Activated T-cell treated with anti-CD3 and anti-CD28 coated beads for 48 hours (primary cell): ENCODE results near the gene RIMBP3C.
A peak's percentile ranks its signal among the peaks of the same experiment; 100 is the strongest.
"Not testable (repeated sequence)": the region's sequence is repeated elsewhere in the genome, so short reads cannot be mapped to it uniquely, and the experiment has no call there.

Experiments used
- DNase-seq: peaks from one replicate; pipeline ENCODE4 v3.0.0-alpha.2; 2020; ENCODE audit warnings: low read depth

RIMBP3C gene

DNA sequence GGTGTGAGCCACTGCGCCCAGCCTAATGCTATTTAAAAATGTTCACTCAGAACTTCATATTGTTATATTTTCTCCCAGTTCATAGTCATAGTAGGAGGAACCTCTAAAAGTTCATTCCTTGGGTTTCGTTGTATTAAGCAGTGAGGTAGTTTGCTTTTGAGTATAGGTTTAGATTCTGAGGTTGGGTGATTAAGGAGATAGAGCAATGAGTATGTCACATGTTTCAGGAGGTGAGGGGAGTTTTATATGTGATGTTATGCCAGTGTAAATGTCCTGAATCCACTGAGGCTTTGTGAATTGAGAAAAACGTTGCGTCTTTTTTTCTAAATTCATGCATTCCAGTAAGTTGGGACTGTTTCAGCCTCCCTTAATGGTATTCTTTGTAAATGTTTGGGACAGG lies 20.4 kb upstream of the RIMBP3C start:
- DNase-seq, result no peak

DNA sequence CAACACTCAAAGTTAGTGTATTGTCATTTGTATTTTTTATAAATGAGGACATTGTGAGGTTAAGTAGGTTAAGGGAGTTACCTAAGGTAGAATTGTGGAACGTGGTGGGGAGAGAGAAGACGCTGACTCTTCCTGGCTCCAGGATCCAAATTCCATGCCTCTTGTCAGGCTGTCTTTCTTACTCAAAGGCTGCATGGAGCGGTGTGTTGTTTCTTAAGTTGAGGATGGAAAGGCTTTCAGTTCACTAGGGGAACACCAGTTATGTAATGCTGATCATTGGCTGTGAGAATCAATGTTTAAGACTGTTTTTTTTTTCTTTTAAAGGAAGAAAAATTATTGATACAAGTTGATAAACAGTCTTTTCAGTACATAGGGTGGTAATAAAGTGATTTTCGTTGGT lies 19.1 kb upstream of the RIMBP3C start:
- DNase-seq, result no peak

DNA sequence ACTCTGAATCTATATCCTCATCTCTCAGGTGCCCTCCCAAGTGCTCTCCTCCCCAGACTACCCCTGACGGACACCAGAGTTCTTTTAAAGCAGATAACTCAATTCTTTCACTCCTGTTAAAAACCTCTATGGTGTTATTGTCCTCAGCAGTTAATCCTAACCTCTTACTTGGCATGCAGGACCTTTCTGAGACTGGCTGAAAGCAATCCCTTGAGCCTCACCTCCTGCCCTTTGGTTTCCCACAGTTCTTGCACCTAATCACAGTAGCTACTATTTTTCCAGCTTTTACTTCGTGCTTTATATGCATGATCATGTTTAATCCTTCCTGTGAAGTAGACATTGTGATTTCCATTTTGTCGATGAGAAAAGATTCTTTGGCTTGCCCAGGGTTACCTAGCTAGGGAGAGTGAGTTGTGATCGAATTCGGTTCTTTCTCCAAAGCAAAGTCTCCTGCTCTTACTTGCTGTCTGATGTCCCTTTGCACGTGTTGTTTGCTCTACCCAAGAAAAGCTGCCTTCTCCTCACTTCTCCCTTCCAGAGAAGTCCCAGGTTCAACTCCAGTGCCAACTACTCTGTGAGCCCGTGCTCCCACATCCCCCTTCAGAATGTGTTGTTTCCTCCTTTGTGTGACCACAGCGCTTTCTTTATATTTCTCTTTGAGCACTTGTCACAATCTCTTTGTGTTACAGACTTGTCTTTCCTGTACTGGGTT lies 18.4 kb upstream of the RIMBP3C start:
- DNase-seq, result no peak

DNA sequence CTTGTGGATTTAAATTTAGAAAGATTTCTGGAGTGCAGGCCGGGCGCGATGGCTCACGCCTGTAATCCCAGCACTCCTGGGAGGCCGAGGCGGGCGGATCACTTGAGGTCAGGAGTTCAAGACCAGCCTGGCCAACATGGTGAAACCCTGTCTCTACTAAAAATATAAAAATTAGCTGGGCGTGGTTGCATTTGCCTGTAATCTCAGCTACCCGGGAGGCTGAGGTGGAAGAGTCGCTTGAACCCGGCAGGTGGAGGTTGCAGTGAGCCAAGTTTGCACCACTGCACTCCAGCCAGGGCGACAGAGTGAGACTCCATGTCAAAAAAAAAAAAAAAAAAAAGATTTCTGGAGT lies 17.8 kb upstream of the RIMBP3C start:
- not testable (repeated sequence) for DNase-seq

DNA sequence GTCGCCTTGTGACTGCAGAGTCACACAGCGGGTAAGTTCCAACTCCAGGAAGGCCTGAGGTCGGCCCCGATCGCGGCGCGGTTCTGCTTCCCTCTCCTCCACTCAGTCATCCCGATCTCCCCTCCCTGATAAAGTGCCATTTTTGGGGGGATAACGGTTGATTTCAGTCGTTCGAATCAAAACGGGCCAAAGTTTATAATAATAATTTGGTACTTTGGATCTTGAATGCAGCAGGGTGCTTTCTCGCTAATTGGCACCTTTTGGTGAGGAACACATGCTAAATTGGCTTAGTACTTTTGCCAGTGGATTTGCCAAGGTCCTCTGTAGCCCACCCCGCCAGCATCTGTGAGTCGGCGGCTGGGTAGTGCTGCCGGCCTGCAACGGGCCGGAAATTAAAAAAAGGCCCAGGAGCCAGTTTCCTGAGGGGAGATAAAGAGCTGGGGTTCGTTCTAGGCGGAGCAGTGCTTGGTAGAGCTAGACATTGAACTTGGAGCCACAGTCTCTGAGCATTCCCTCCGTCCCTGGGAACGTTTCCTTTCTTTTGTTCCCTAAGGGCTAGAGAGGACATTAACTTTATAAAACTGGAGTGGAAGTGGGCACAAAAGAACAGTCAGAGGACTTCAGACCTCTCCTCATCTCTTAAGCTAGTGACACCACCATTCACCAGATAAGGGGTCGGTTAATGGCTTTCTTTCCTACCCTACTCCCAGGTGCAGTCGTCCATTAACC lies 17.2 kb upstream of the RIMBP3C start:
- no peak for DNase-seq

DNA sequence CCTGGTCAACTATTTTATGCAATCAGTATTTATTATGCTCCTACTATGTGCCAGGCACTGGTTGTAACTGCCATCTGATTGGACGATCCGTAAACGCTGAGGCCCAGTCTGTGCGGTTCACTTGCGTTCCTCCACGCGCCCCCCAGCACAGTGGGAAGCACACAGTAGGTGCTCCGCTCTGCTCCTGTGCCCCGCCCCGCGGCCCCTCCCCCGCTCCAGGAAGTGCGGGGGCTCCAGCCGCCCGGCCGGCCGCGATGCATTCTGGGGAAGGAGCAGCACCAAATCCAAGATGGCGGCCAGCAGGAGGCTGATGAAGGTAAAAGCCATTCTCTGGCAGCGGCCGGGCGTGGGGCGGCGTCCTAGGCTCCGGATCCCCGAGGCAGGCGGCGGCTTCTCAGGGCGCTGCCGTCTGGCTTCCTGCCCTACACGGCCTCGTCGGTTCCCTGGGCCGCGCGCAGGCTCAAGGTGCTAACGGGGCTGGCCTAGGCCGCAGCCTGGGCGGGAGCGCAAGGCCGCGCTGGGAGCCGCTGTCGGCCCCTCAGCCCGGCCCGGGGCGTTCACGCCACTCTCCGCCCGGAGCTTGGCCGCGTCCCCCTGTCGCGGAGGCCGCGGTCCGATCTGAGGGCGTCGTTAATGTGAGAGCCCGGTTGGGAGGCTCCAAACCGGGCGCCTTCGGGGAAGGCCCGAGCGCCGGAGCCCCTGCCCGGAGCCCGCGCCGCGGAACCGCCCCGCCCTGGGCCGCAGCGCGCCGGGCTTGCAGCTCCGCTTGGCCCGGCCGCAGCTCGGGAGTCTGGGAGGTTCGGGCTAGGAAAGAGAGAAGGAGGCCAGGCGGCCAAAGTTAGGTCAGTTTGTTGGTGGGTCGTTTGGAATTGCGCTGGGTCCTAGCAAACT lies 16.4 kb upstream of the RIMBP3C start, which contains the start of gene UBE2L3:
Gene UBE2L3, plus strand, starts transcription at position 259 of the 891 bp plus-strand sequence. Its CDS starts 31 bp downstream, at position 290.
- peak; percentile 79 for DNase-seq

DNA sequence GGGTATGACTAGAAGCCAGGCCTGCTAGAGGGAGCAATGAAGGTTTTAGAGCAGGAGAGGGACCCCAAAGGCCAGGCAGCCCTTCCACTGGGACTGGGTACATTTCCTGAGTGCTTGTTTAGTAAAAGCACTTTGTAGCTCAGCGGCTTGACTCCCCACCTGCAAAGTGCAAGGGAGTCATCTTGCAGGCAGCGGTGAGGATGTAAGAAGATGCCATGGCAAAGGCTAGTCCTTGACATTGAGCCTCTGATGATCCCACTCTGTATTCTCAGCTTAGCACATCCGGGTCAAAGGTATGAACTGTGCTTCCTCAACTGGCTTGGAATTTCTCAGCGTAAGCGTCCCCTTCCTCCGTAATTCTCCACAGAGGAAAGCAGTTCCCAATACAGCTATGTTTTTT lies 13.2 kb upstream of the RIMBP3C start:
- DNase-seq, result no peak

DNA sequence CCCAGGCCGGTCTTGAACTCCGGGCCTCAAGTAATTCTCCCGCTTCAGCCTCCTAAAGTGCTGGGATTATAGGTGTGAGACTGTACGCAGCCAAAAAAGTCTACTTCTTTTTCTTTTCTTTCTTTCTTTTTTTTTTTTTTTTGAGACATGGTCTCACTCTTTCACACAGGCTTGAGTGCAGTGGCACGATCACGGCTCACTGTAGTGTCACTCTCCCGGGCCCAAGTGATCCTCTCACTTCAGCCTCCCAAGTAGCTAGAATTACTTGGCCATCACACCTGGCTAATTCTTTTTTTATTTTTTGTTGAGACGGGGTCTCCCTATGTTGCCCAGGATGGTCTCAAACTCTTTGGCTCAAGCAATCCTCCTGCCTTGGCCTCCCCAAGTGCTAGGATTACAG lies 12.7 kb upstream of the RIMBP3C start:
- no peak for DNase-seq

DNA sequence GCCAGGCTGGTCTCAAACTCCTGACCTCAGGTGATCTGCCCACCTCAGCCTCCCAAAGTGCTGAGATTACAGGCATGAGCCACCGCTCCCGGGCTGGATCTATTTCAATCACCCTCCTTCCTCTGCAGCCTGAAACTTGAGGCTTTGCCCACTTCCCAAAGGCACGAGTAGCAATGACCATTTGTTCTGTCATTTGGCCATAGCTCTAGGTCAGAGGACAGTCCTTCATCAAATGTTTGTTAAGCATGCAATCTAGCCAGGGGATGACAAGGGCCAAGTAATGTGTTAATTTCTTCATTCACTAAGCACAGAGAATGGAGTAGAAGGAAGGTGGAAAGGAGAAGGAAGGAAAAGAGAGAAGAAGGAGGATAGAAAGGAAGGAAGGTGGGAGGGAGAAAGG lies 9.4 kb upstream of the RIMBP3C start:
- DNase-seq, result not testable (repeated sequence)

DNA sequence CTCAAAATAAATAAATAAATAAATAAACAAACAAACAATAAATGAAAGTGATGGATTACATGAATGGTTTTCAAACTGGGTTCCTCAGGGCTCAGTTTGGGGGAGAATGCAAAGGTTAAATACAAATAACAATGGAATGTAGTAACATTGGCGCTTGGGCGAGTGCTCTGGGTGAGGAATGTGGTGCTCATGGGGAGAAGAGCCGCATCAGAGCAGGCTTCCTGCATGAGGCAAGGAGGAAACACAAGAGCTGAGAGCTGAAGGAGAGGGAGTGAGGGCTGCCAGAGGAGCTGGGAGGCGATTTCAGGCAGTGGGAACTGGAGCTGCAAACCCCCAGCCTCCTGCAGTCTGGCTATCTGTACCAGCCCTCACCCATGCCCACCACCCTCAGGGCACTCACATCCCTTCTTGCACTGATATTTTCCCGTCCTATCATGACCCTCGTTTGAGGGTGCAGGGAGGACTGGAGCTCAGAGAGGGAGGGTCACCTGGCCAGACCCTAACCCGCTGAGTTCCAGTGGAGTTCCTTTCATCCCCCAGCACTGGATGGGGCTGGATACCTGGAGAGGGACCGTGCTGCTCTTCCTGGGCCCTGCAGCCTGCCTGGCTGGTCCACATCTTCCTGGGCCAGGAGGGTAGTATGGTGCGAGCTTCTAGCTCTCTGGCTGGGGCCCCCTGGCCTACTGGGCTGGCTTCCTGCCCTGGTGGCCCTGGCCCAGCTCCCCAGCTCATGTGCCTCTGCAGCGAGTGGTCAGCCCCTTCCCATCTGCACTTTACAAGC lies 8.3 kb upstream of the RIMBP3C start:
- DNase-seq, result not testable (repeated sequence)

DNA sequence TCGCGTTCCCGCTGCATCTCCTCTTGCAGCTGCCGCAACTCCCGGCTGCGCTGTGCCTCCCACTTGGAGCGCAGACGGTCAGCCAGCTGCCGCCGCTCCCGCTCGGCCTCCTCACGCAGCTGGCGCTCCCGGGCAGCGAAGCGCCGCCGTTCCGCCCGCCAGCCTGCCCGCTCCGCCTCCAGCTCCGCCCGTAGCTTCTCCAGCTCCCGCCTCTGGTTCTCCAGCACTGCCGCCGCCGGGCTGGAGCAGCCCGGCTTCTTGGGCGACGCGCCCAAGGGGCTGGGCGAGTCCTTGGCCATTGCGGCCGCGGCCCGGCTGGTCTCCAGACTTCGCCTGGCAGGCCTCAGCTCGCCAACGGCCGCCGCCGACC lies 598 bp downstream of the RIMBP3C start:
- DNase-seq, result not testable (repeated sequence)

DNA sequence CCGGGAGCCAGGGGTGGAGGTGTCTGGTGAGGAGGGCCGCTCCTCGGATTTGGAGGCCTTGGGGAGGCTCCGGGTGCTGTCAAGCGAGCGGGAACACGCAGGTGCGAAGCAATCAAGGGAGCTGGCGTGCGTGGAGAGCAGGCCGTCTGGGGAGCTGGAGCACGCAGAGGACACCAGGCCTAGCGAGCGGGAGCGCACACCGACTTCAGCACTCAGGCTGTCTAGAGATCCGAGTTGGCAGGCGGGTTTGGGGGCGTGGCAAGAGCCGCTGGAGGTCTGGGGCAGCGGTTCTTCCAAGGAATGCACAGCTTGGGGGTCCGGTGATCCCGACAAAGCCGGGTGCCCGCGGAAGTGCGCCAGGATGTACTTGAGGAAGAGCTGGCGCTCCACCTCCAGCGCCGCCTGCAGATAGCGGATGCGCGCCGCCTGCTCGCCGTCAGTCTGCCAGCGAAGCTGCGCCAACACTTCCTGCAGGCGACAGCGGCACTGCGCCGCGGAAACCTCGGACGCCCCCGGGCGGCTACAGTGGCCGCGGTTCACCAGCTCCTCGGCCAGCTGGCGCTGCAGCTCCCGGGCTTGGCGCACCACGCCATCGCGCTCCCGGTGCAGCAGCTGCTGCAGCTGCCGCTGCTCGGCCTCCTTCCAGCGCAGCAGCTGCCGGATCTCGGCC lies 1.1 kb downstream of the RIMBP3C start:
- DNase-seq, result not testable (repeated sequence)

DNA sequence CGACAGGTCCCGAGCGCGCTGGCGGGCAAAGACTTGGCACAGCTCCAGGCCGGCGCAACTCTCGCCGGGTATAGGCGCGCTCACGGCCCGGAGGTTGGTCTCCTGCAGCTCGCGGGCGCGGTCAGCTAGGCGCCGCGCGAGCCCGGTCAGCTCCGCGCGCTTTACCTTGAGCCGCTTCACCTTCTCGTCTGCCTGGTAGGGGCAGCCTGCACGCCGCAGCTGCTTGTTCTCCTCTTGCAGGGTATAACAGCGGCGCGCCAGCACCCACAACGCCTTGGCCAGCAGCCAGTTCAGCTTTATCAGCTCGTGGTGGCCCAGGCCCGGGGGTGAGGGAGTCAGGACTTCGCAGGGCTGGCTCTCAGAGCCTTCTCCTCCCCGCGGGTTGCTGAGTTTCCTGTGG lies 1.7 kb downstream of the RIMBP3C start:
- DNase-seq, result not testable (repeated sequence)

DNA sequence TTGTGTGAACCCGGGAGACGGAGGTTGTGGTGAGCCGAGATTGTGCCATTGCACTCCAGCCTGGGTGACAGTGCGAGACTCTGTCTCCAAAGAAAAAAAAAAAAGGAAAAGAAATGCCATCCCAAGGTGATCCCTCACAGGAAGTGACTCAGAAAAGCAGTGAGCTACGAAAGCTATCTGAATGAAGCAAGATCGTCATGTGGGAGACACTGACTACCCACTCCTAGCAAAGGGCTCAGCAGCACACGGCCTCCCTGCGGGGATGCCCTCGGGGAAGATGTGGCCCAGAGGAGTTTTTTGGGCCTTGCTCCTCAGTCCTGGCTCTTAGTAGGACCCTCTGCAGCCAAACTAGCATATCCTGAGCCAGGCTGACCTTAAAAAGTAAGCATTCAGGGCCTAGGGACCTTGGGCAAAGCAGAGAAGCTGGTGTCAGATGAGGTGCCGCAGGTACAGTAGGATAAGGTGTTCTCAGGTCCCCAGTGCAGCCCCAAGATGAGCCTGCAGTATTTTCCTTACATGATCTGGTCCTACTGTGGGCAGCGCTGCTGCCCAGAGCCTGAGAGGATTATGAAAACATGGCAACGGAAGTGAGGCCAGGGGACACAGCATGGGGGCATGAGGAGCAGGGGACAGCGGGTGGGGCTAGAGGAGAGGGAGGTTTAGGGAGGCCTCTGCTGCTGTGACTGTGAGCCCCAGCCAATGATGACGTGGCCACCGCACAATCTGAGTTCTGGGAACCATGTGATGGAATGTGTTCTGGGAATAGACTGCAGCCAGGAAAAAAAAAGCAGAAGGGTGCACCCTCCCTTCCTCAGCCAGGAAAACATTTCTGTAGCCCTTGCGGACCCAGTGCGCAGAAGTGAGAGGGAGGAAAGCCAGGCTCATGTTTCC lies 6.6 kb downstream of the RIMBP3C start:
- DNase-seq, result not testable (repeated sequence)

DNA sequence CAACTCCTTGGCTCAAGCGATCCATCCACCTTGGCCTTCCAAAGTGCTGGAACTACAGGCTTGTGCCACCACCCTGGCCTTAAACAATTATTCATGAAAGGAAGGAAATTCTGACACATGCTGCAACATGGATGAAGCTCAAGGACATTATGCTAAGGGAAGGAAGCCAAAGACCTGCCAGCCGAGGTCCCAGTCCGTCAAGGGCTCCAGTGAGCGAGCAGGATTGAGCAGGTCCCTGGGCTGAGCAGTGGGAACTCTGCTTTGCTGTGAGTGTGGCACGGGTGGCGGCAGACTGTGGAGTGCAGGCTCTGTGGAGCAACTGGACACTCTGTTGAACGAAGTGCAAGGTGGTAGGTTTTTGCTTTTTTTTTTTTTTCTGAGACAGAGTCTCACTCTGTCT lies 11.4 kb downstream of the RIMBP3C start:
- not testable (repeated sequence) for DNase-seq

DNA sequence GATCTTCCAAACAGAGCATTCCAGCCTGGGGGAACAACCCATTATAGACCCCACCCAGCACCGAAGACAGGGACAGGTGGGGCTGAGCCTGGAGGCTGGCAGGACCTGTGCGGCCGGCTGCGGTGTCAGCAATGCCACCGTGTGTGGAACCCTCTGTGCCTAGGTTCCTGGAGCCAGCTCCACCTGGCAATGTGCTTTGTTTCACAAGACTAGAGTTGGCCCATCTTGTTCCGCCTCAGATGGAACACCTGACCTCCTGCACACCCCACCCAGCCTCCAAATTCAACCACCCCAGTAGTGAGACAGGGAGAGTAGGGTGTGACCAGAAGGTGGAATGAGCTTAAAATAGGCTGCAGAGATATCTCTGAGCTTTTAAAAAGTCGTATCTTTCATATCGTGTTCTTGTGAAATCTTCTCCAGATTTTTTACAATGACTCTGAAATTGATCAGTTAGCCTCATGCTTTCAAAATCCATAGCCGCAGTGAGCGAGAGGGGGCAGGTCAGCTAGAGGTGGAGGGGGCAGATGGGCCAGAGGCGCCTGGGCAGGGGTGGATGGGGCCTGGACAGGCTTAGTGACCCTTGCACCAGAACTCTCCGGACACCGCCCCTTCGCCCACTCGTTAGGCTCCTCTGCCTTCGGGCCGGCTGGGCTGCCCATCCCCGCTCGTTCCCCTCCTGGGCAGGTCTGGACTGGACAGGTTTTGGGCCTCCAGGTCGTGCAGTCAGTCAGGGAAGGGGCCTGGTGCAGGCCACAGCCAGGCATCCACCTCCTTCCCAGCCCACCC lies 18.2 kb downstream of the RIMBP3C start:
- DNase-seq, result not testable (repeated sequence)

DNA sequence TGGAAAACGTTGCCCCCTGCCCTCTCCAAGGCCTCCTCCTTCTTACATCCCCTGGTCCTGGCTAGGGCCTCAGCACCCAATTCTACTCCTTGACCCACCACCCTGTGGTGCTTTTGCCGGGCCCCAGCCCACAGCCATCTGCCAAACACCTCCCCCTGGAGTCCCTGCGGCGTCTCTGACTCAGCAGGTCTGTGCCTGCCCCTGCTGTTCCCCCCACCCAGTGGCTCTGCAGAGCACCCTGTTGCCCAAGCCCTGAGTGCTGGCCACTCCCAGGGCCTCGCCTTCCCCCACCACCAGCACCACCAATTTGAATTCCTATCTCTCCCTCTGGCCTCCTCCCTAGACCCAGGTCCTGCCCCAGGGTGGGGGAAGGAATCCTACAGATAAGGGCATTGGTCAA lies 19.7 kb downstream of the RIMBP3C start:
- DNase-seq, result not testable (repeated sequence)

DNA sequence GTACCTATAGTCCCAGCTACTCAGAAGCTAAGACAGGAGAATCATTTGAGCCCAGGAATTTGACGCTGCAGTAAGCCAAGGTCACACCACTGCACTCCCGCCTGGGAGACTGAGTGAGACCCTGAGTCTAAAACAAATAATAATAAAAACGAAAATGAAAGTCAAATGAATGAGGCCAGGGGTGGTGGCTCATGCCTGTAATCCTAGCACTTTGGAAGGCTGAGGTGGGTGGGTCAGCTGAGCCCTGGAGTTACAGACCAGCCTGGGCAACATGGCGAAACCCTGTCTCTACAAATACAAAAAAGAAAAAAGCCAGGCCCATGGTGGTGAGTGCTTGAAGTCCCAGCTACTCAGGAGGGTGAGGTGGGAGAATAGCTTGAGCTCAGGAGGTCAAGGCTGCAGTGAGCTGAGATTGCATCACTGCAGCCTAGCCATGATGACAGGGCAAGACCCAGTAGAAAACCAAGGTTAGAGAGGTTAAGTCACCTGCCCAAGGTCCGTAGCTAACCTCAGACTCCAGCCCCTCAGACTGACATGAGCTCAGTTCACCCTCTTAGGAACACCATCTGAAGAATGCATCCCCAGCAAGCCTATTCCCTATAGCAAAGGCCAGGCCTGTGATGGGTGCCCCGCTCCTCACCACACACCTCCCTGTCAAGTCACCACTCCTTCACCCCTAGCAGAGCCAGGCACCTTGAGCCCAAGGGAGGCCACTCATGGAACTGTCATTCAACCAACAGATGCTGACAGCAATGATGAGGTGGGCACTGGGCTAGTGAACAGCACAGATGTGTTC lies 24.4 kb downstream of the RIMBP3C start:
- not testable (repeated sequence) for DNase-seq
